ENCODE measurements around the gene GOLGA6D.
"Not testable (repeated sequence)": the region's sequence is repeated elsewhere in the genome, so short reads cannot be mapped to it uniquely, and the experiment has no call there.

The GOLGA6D gene

GRCh38 chr15:75321711-75322110 lies 39.1 kb downstream of the GOLGA6D start:
- TF ChIP-seq CTCF (IDR thresholded peaks at IDR 0.05; ENCODE audit: low read depth, low read length, missing control alignments), result no peak
- in situ Hi-C loops (cut with HindIII; ENCODE audit: low sequenced_read_pairs), result no loop called here
- H3K4me3 ChIP-seq (ENCODE audit: low read depth, low read length), result no peak overlapping the region
- no peak for DNase-seq (ENCODE audit: low read depth)

- DNase-seq (ENCODE audit: low read depth), result no peak
- H3K4me3 ChIP-seq (ENCODE audit: low read depth, low read length), result no peak overlapping the region
- in situ Hi-C loops (cut with HindIII; ENCODE audit: low sequenced_read_pairs), result no loop called here
- no peak for TF ChIP-seq CTCF (IDR thresholded peaks at IDR 0.05; ENCODE audit: low read depth, low read length, missing control alignments)
These were observed 43.3 kb downstream of the GOLGA6D start for GRCh38 chr15:75325922-75326321.

GRCh38 chr15:75327005-75327404 lies 44.4 kb downstream of the GOLGA6D start:
- in situ Hi-C loops (cut with HindIII; ENCODE audit: low sequenced_read_pairs), result no loop called here
- no peak overlapping the region for H3K4me3 ChIP-seq (ENCODE audit: low read depth, low read length)
- no peak for DNase-seq (ENCODE audit: low read depth)
- TF ChIP-seq CTCF (IDR thresholded peaks at IDR 0.05; ENCODE audit: low read depth, low read length, missing control alignments), result no peak

- no peak for DNase-seq (ENCODE audit: low read depth)
- TF ChIP-seq CTCF (IDR thresholded peaks at IDR 0.05; ENCODE audit: low read depth, low read length, missing control alignments), result no peak
- in situ Hi-C loops (cut with HindIII; ENCODE audit: low sequenced_read_pairs), result no loop called here
- no peak overlapping the region for H3K4me3 ChIP-seq (ENCODE audit: low read depth, low read length)
These were observed 44.9 kb downstream of the GOLGA6D start for GRCh38 chr15:75327491-75327890.

GRCh38 chr15:75328493-75329314 lies 46.1 kb downstream of the GOLGA6D start:
- in situ Hi-C loops (cut with HindIII; ENCODE audit: low sequenced_read_pairs), result no loop called here
- TF ChIP-seq CTCF (IDR thresholded peaks at IDR 0.05; ENCODE audit: low read depth, low read length, missing control alignments), result no peak
- no peak overlapping the region for H3K4me3 ChIP-seq (ENCODE audit: low read depth, low read length)
- DNase-seq (ENCODE audit: low read depth), result no peak

- no peak overlapping the region for H3K4me3 ChIP-seq (ENCODE audit: low read depth, low read length)
- TF ChIP-seq CTCF (IDR thresholded peaks at IDR 0.05; ENCODE audit: low read depth, low read length, missing control alignments), result no peak
- in situ Hi-C loops (cut with HindIII; ENCODE audit: low sequenced_read_pairs), result no loop called here
- no peak for DNase-seq (ENCODE audit: low read depth)
These were observed 46.9 kb downstream of the GOLGA6D start for GRCh38 chr15:75329571-75329970.

- H3K4me3 ChIP-seq (ENCODE audit: low read depth, low read length); DNase-seq (ENCODE audit: low read depth); in situ Hi-C loops (cut with HindIII; ENCODE audit: low sequenced_read_pairs): not testable (repeated sequence)
These were observed 49.5 kb downstream of the GOLGA6D start for GRCh38 chr15:75332093-75332492.

- H3K4me3 ChIP-seq (ENCODE audit: low read depth, low read length); DNase-seq (ENCODE audit: low read depth); in situ Hi-C loops (cut with HindIII; ENCODE audit: low sequenced_read_pairs): not testable (repeated sequence)
These were observed 51.2 kb downstream of the GOLGA6D start for GRCh38 chr15:75333654-75334419.
